ENCODE measurements around the gene MCRIP1.

The MCRIP1 gene

GRCh38 chr17:81822996-81823819 lies 9.9 kb downstream of the MCRIP1 start:
- TF ChIP-seq ZNF70 (CRISPR knock-in tag; IDR thresholded peaks at IDR 0.05), result no peak
- no peak for TF ChIP-seq OSR1 (CRISPR knock-in tag; IDR thresholded peaks at IDR 0.05)
- TF ChIP-seq TOX (CRISPR knock-in tag; IDR thresholded peaks at IDR 0.05; ENCODE audit: borderline replicate concordance), result no peak
- no peak for TF ChIP-seq ARNTL (CRISPR knock-in tag; IDR thresholded peaks at IDR 0.05; ENCODE audit: borderline replicate concordance, low read depth)
- TF ChIP-seq ZFP3 (CRISPR knock-in tag; IDR thresholded peaks at IDR 0.05), result no peak
- TF ChIP-seq CREB5 (CRISPR knock-in tag; IDR thresholded peaks at IDR 0.05; ENCODE audit: low read depth), result no peak
- TF ChIP-seq ESRRG (CRISPR knock-in tag; IDR thresholded peaks at IDR 0.05), result no peak
- no peak for TF ChIP-seq ZC3H10 (CRISPR knock-in tag; IDR thresholded peaks at IDR 0.05)
- TF ChIP-seq TCF4 (CRISPR knock-in tag; IDR thresholded peaks at IDR 0.05; ENCODE audit: borderline replicate concordance), result no peak
- no peak for TF ChIP-seq SNAI2 (CRISPR knock-in tag; IDR thresholded peaks at IDR 0.05)
- no peak for TF ChIP-seq PATZ1 (CRISPR knock-in tag; IDR thresholded peaks at IDR 0.05; ENCODE audit: borderline replicate concordance)
- TF ChIP-seq ZNF565 (CRISPR knock-in tag; conservative IDR thresholded peaks at IDR 0.05; ENCODE audit: low read depth), result no peak
- TF ChIP-seq ZFP30 (CRISPR knock-in tag; IDR thresholded peaks at IDR 0.05), result no peak
- no peak for TF ChIP-seq GLIS3 (CRISPR knock-in tag; IDR thresholded peaks at IDR 0.05)
- TF ChIP-seq TSHZ2 (CRISPR knock-in tag; IDR thresholded peaks at IDR 0.05), result no peak
- no peak for TF ChIP-seq BACH2 (CRISPR knock-in tag; IDR thresholded peaks at IDR 0.05; ENCODE audit: borderline replicate concordance)
- TF ChIP-seq ZNF8 (CRISPR knock-in tag; IDR thresholded peaks at IDR 0.05), result no peak
- TF ChIP-seq, protein P1, sequence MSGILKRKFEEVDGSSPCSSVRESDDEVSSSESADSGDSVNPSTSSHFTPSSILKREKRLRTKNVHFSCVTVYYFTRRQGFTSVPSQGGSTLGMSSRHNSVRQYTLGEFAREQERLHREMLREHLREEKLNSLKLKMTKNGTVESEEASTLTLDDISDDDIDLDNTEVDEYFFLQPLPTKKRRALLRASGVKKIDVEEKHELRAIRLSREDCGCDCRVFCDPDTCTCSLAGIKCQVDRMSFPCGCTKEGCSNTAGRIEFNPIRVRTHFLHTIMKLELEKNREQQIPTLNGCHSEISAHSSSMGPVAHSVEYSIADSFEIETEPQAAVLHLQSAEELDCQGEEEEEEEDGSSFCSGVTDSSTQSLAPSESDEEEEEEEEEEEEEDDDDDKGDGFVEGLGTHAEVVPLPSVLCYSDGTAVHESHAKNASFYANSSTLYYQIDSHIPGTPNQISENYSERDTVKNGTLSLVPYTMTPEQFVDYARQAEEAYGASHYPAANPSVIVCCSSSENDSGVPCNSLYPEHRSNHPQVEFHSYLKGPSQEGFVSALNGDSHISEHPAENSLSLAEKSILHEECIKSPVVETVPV (CRISPR knock-in tag; IDR thresholded peaks at IDR 0.05), result no peak
- no peak for TF ChIP-seq ISL1 (CRISPR knock-in tag; IDR thresholded peaks at IDR 0.05)
- ATAC-seq, result no peak

DNA sequence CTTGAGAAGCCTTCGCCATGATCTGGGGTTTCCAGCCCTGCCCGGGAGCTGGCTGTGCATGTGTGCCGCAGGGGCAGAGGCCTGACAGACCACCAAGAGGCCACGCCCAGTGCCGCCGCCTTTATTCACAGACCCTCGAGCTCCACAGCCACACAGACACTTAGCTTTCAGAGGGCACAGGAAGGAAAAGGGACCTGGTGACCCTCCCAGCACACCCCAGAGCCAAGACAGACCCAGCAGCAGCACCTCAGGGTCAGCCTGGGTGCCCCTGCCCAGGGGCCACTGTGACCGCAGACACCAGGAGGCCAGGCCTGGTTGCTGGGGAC lies 10.8 kb downstream of the MCRIP1 start:
- ATAC-seq, result no peak
- no peak for TF ChIP-seq RARB (CRISPR knock-in tag; IDR thresholded peaks at IDR 0.05)
- TF ChIP-seq ZNF565 (CRISPR knock-in tag; conservative IDR thresholded peaks at IDR 0.05; ENCODE audit: low read depth), result no peak
- no peak for TF ChIP-seq ZFP30 (CRISPR knock-in tag; IDR thresholded peaks at IDR 0.05)
- TF ChIP-seq PPARA (CRISPR knock-in tag; IDR thresholded peaks at IDR 0.05; ENCODE audit: borderline replicate concordance), result no peak
- no peak for TF ChIP-seq ZC3H10 (CRISPR knock-in tag; IDR thresholded peaks at IDR 0.05)
- no peak for TF ChIP-seq CREB5 (CRISPR knock-in tag; IDR thresholded peaks at IDR 0.05; ENCODE audit: low read depth)
- no peak for TF ChIP-seq ISL1 (CRISPR knock-in tag; IDR thresholded peaks at IDR 0.05)
- TF ChIP-seq TOX (CRISPR knock-in tag; IDR thresholded peaks at IDR 0.05; ENCODE audit: borderline replicate concordance), result no peak
- no peak for TF ChIP-seq ZNF8 (CRISPR knock-in tag; IDR thresholded peaks at IDR 0.05)
- TF ChIP-seq SNAI2 (CRISPR knock-in tag; IDR thresholded peaks at IDR 0.05), result no peak
